Activated CD4-positive, alpha-beta T cell treated with anti-CD3 and anti-CD28 coated beads, Interleukin-2, amount 50 U/mL, for 1 hour (primary cell): ENCODE results near the gene DAW1.
"Not testable (repeated sequence)": the region's sequence is repeated elsewhere in the genome, so short reads cannot be mapped to it uniquely, and the experiment has no call there.

ENCODE experiments used
- DNase-seq: peaks from one replicate; pipeline ENCODE4 v3.0.0-alpha.2; 2020

Gene DAW1

DNA sequence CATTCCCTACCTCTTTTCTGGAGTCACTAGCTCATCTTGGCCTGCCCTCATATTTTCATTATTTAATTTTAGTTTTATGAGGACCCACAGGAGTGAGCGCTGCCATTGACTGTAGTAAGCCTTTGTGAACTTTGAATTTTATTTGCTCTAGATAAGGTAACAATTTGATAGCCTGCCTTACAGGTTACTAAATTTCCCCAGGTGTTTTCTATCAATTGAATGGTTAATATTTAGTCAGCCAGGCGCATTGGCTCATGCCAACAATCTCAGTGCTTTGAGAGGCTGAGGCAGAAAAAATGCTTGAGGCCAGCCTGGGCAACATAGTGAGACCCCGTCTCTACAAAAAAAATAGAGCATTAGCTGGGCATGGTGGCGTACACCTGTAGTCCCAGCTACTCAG is 50.2 kb downstream of the DAW1 start:
- no peak for DNase-seq

DNA sequence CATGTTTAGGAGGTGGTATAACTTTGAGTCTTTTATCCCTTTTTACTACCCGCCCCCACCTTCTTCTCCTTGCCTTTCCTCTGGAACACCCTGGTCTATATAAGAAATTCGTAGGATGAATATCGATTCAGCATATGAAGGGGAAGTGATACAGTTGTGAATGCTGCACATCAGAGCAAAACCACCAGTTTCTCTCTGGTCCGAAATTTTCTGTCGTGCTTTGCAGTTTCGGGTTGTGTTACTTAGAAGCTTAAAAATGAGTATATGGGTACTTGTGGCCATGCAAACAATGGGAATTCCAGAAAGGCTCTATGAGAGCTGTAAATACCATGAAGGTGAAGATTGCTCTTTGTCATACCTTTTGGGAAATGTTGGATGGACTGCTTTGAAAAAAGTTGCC is 60.6 kb downstream of the DAW1 start:
- no peak for DNase-seq

DNA sequence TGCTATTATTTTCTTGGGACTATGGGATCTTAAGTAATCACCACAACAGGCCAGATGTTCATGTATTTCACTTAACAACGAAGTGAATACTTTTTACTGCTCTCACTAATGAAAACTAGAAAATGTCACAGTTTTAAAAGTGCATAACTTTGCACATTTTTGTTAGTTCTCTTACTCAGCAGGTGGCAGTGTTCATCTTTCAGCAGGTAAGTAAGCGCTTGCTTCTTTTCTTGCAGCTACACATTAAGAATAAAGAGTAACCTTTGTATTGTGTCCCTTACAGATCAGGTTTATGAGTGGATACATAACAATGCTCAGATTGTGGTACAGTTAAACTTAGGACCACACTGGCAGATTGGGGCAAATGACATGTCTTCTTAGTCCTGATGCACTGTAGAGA is 61.0 kb downstream of the DAW1 start:
- no peak for DNase-seq

DNA sequence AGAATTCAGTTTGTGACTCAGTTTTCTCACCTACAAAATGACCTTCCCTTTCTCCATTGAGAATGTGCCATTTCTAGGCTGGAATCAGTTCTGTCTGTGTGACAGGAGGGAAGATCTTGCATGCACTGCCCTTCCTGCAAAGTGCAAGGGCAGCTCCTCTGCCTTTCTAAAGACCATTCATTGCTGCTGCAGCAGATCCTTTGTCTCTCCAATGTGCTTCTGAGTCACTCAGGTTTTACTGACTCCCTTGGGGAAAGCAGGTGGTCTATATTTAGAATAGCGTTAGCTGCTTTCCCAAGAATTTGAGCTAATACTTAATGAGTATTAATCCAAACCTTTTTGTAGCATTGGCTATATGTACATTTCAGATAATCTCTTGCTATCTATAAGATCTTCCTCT is 62.5 kb downstream of the DAW1 start:
- DNase-seq: no peak

DNA sequence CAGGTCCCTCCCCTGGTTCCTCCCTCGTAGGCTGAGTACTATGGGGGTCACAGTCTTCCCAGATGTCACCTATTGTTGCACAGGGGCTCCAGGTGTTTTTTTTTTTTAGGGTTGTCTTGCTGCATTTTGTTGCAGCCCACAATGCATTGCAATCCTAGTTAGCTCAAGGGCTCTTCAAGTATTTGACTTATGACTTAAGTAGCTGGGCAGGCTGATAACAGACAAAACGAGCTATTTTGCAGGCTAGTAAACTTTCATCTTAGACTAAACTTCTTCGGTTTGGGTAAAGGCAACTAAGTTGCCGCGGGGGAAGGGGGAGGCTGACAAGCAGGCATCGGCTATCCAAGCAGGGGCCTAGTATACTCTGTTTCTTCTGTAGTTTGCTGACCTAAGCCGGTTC is 64.8 kb downstream of the DAW1 start:
- not testable (repeated sequence) for DNase-seq

DNA sequence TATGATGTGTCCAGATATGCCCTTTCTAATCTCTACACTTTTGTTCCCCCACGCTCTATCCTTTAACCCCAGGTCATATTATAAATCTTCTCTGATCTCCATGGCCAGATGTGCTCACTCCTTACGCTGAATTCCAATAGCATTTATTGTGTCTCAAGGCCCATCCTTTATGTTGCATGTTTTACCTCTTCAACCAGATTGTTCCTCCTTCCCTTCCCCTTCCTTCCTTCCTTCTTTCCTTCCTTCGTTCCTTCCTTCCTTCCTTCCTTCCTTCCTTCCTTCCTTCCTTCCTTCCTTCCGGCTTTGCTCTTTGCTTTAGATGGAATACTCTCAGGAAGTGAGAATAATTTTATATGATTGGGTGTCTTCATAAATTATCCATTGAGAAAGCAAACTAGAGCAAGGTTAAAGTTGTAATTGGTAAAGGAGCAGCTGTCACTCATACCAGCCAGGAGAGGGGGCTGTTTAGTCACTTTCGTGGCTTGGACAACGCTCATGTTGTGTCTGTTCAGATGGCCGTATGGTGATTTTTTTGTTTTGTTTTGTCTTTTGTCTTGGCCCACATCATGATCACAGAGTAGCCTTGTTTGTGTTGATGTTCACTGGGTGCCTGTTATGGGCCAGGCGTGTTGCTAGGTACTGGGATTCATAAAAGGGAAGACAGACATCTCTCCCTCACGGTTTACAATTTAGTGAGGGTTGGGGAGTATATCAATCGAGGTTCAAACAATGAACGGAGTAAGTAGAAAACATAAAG is 68.0 kb downstream of the DAW1 start:
- no peak for DNase-seq

DNA sequence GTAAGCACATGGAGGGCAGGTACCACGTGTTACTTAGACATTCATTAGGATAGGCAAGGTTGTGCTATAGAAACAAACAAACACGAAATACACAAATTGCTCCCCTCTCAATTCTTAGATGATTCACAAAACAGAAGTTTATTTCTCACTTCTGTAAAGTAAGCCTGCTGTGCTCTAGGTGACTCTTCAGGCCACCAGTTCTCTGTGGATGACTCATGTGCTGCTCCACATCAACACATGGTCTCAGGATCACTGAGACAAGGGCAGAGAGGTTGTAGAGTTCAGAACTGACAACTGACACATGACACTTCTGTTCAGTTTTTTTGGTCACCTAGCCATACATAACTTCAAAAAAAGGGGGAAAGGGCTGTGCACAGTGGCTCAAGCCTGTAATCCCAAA is 70.6 kb downstream of the DAW1 start:
- DNase-seq: no peak

DNA sequence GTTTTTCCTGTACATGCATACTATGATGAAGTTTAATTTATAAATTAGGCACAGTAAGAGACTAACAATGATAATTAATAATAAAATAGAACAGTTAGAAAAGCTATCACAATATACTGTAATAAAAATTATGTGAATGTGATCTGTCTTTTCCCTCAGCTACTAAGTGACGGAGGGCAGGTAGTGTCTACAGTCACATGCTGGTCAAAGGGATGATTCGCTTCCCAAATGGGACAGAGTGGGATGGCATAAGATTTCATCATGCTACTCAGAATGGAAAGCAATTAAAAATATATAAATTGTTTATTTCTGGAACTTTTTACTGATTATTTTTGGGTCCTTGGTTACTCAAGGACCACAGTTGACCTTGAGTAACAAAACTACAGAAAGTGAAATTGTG is 71.5 kb downstream of the DAW1 start:
- DNase-seq: no peak

DNA sequence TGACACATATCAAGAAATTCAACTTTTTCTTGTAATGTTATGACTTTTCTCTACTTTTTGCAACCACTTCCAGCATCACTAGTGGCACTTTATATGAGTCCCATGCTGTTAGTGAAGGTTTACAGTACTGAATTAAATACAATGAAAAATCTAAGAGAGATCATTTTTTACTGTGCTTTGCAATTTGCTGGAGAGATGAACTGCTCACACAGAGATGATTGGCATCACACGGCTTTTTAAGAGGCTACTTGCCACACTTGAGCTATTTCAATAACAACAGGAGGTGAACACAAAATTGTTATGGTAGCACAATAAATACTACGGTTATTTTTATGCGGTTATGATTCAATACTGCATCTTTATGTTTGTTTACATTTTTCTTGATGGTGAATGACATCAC is 88.9 kb downstream of the DAW1 start:
- DNase-seq: no peak

DNA sequence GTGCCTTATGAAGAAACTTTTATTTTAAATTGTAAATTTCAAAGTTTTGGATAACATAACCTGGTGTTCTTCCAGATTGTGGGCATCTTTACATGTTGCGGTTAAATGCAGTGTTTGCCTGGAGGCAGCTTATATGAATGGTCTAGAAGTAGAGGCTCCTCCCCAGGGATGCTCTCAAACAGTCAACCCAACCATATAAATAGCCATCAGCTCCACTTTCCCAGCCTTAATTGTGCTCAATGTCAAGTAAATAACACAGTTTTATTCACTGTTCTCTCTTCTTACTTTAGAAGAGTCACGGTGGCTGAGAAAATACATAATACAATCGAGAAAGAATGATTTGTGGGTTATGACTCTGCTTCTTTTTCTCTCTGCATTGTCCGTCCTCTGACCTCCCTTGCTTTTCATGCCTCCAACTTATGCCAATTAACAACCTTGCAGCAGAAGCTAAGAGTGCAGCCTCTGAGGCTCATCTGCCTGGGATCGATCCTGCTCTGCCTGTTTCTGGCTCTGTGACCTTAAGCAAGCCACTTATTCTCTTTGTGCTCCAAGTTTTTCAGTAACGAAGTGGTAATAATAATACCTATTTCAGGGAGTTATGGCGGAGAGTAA is 100.3 kb downstream of the DAW1 start:
- no peak for DNase-seq

DNA sequence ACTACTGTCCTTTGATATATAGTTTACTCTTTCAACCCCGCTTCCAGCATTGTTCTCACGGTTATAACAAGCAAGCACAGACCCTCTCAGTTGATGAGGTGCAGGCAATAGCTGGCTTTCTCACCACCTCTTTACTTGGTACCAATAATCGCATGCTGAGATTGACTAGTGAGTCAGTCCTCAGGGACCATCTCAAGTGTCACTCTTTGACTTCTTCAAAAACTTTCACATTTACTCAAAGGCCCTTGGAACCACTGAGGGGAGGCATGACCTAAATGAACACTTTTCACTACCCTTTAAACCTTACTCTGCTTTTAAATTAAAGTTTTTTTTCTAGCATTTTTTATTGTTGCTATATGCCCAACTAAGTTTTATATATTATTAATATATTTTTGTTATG is 101.8 kb downstream of the DAW1 start:
- no peak for DNase-seq
